Right atrium auricular region (tissue), 2 donors: ENCODE data around the gene NCOA7. TPM values are rescaled to one million over a fixed set of nuclear protein-coding genes. Genes with fewer than 3 reads are reported as not detected.
A peak's percentile ranks its signal among the peaks of the same experiment; 100 is the strongest.
"Not testable (repeated sequence)": the region's sequence is repeated elsewhere in the genome, so short reads cannot be mapped to it uniquely, and the experiment has no call there.

Source experiments
- DNase-seq: peaks from one replicate; pipeline ENCODE4 v3.0.0-alpha.2; 2019; ENCODE audit warnings: low spot score
- H3K27ac ChIP-seq, 2 donors: fragments of 200-600 bp; sonication (generic); 1 replicate in 1 of 2; 2 replicates in 1 of 2; pipeline ENCODE4 v1.5.1; 2016 to 2019
- H3K27me3 ChIP-seq, 2 donors: fragments of 200-600 bp; sonication (generic); one replicate each; pipeline versions ENCODE4 v1.5.1 to v1.6.0; 2017 to 2019
- H3K36me3 ChIP-seq: fragments of 200-600 bp; sonication (generic); one replicate; pipeline ENCODE4 v1.5.1; 2016
- H3K4me1 ChIP-seq, 2 donors: fragments of 200-600 bp; sonication (generic); one replicate each; pipeline versions ENCODE4 v1.5.1 to v1.6.0; 2017 to 2019
- H3K4me3 ChIP-seq, 2 donors: fragments of 200-600 bp; sonication (generic); 1 replicate in 1 of 2; 2 replicates in 1 of 2; pipeline ENCODE4 v1.5.1; 2017 to 2019; ENCODE audit warnings: mild to moderate bottlenecking in 1 of 2, moderate library complexity in 1 of 2
- H3K9me3 ChIP-seq, 2 donors: fragments of 200-600 bp; sonication (generic); one replicate each; pipeline ENCODE4 v1.5.1; 2019
- total RNA-seq, 2 donors: library from RNA; depleted of rRNA; stranded (reverse); fragments of >200 nt; gene quantifications; one replicate each; pipeline ENCODE4 v1.1.0, GENCODE V29; 2016
- TF ChIP-seq, protein P1 (sequence below), 2 donors: fragments of 200-600 bp; sonication (generic); IDR thresholded peaks; one replicate each; pipeline ENCODE4 v1.5.1; 2019; ENCODE audit warnings: antibody characterized with exemption in 2 of 2

The NCOA7 gene
- total RNA-seq, 2 donors from 2014 or later = 12.2 to 12.7 TPM

DNA sequence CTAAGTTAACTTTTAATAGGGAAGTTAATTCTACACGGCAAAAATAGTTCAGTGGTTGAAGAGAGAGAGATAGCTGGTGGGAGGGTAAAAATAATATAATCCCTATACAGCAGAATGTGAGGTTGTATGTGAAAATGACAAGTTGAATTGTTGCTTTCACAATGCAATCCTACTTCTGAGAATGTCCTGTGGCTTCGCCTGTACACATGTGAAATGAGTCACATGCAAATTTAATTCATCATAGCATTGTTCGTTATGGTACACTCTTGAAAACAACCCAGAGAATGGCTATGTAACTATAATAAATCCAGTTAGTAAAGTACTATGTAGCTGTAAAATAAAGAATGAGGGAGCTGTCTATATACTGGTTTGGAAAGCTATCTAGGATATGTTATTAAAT lies 119.8 kb downstream of the NCOA7 start:
- Histone ChIP-seq H3K27ac (no peak overlapping the region), H3K27me3 (no peaks in the 10 kb centered on the region), H3K4me3 (no peak overlapping the region), H3K4me1 (no peaks in the 10 kb centered on the region), H3K36me3 (peaks cover 5% of the 10 kb centered on the region), H3K9me3 (no peaks in the 10 kb centered on the region)
- TF ChIP-seq, protein P1, sequence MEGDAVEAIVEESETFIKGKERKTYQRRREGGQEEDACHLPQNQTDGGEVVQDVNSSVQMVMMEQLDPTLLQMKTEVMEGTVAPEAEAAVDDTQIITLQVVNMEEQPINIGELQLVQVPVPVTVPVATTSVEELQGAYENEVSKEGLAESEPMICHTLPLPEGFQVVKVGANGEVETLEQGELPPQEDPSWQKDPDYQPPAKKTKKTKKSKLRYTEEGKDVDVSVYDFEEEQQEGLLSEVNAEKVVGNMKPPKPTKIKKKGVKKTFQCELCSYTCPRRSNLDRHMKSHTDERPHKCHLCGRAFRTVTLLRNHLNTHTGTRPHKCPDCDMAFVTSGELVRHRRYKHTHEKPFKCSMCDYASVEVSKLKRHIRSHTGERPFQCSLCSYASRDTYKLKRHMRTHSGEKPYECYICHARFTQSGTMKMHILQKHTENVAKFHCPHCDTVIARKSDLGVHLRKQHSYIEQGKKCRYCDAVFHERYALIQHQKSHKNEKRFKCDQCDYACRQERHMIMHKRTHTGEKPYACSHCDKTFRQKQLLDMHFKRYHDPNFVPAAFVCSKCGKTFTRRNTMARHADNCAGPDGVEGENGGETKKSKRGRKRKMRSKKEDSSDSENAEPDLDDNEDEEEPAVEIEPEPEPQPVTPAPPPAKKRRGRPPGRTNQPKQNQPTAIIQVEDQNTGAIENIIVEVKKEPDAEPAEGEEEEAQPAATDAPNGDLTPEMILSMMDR (IDR thresholded peaks at IDR 0.05) = no peak
- DNase-seq = no peak

DNA sequence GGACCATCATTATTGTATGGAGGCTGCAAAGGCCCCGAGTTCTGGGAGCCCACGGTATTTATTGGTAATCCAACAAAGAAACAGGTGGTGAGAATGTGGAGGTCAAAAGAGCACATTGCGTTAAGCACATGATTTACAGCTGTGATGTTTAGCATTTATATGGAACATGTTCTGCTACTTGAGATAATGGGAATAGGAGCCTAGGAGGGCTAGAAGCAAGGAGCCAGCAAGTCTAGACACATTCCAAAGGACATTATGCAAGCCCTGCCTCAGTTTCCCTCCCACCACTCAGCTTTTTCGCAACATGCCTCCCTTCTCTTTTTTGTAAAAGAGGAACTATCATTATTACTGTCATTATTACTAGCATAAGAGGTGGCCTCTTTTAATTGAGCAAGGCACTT lies 120.3 kb downstream of the NCOA7 start:
- not testable (repeated sequence) for H3K4me3 ChIP-seq, H3K4me1 ChIP-seq, H3K27me3 ChIP-seq, DNase-seq, H3K9me3 ChIP-seq, H3K27ac ChIP-seq
- H3K36me3 ChIP-seq = peaks cover 10% of the 10 kb centered on the region

DNA sequence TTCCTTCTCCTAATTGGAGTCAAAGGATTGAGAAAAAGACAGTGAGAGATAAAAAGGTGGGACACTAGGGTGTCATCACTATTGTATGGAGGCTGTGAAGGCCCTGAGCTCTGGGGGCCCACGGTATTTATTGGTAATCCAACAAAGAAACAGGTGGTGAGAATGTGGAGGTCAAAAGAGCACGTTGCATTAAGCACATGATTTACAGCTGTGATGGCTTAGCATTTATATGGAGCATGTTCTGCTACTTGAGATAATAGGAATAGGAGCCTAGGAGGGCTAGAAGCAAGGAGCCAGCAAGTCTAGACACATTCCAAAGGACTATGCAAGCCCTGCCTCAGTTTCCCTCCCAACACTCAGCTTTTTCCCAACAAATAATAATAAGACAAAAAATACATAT lies 121.7 kb downstream of the NCOA7 start:
- DNase-seq, H3K4me1 ChIP-seq, H3K27me3 ChIP-seq, H3K9me3 ChIP-seq, H3K4me3 ChIP-seq, H3K27ac ChIP-seq: not testable (repeated sequence)
- peaks cover 20% of the 10 kb centered on the region for H3K36me3 ChIP-seq

DNA sequence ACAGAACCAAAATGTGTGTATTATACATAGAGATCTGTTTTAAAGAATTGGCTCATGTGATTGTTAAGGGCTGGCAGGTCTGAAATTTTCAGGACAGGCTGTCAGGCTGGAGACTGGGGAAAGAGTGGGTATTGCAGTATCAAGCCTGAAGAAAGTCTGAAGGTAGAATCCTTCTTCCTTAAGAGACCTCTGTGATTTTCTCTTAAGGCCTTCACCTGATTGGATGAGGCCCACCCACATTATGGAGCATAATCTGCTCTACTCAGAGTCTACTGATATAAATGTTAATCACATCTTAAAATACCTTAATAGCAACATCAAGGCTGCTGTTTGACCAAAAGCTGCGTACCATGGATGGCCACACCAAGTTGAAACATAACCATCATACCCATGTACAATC lies 122.4 kb downstream of the NCOA7 start:
- Histone ChIP-seq H3K4me1 (peaks cover 0 to under 1% of the 10 kb centered on the region in 2 donors), H3K36me3 (peaks cover 20% of the 10 kb centered on the region), H3K4me3 (no peak overlapping the region), H3K9me3 (no peaks in the 10 kb centered on the region), H3K27me3 (no peaks in the 10 kb centered on the region), H3K27ac (no peak overlapping the region)
- TF ChIP-seq, protein P1 (IDR thresholded peaks at IDR 0.05) = no peak
- no peak for DNase-seq

DNA sequence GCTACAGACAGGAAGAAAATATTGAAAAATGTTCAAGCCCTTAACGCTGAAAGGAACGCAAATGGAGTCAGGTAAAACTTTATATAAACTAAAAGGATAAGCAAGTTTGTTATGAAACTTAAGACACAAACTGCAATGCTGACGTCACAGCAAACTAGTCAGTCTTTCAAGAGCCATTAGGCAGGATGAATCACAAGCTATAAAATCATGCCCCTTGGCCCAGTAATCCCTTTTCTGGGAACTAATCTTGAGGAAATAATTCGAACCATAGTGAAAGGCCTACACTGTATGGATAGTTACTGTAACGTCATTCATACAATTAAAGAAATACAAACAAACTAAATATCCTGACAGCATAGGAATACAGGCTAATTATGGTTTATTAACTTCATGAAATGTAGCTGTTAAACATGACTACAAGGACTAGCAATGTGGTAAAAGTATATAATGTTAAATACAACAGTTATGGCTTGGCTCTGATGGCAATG lies 123.1 kb downstream of the NCOA7 start:
- TF ChIP-seq, protein P1 (IDR thresholded peaks at IDR 0.05) = no peak
- H3K27me3 ChIP-seq = no peaks in the 10 kb centered on the region
- peaks cover 20% of the 10 kb centered on the region for H3K36me3 ChIP-seq
- H3K4me1 ChIP-seq = peaks cover 0 to 7% of the 10 kb centered on the region in 2 donors
- H3K27ac ChIP-seq = no peak overlapping the region
- DNase-seq = no peak
- no peak overlapping the region for H3K4me3 ChIP-seq
- H3K9me3 ChIP-seq = no peaks in the 10 kb centered on the region

DNA sequence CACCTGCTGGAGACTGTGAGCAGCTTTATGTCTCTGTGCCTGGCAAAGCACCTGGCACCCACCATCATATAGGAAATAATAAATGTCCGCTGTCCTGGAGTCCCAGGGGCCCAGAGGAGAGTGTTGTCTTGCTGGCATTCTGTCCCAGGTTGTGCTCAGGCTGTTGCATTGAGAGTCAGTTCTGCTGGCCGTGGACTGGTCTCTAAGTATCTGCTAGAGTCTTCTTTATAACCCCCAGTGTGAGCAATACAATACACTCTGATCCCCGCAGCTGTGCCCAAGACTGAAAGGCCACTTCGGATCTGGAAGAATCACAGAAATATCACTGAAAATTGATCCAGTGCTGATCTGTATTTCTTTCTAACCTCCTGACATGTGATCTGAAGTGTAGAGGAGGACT lies 127.5 kb downstream of the NCOA7 start:
- TF ChIP-seq, protein P1 (IDR thresholded peaks at IDR 0.05) = no peak
- Histone ChIP-seq H3K27ac (peak overlapping the region; percentile 43 to 75), H3K4me3 (no peak overlapping the region), H3K9me3 (no peaks in the 10 kb centered on the region), H3K36me3 (peaks cover 47% of the 10 kb centered on the region), H3K27me3 (no peaks in the 10 kb centered on the region), H3K4me1 (peaks cover 0 to 12% of the 10 kb centered on the region in 2 donors)
- no peak for DNase-seq
